ENCODE data around the gene TNPO3. TPM values are rescaled to one million over a fixed set of nuclear protein-coding genes. Genes with fewer than 3 reads are reported as not detected.

The TNPO3 gene
- polyA plus RNA-seq, 1 of the 3 experiments (the other 2 are of a cell fraction), result 27.8 TPM

GRCh38 chr7:128917122-128917521 lies 137.8 kb downstream of the TNPO3 start:
- Histone ChIP-seq H3F3A (replicated peaks; ENCODE audit: insufficient read depth) (no peaks in the 10 kb centered on the region), H2AFZ (ENCODE audit: low read depth) (no peak overlapping the region), H3K9me3 (no peaks in the 10 kb centered on the region), H3K4me2 (no peak overlapping the region), H3K27me3 (ENCODE audit: insufficient read depth) (peaks cover 44% of the 10 kb centered on the region), H3K4me1 (ENCODE audit: control insufficient read depth in 1 of 2, insufficient read depth in 2 of 2, low read depth in 1 of 2, low read length in 1 of 2) (peaks cover 0 to 5% of the 10 kb centered on the region in 2 experiments; a peak in 1 of 4 replicates), H3K9me2 (no peaks in the 10 kb centered on the region), H3K27ac (ENCODE audit: low read depth in 2 of 2, low read length in 1 of 2) (no peak overlapping the region), H3K4me3 (ENCODE audit: low read depth in 2 of 2, low read length in 1 of 2) (no peak overlapping the region), H3K79me2 (ENCODE audit: insufficient read depth) (no peaks in the 10 kb centered on the region), H3K36me3 (replicated peaks in 1 of 2; ENCODE audit: control insufficient read depth in 1 of 2, insufficient read depth in 2 of 2, low read length in 1 of 2) (no peaks in the 10 kb centered on the region), H3K9ac (no peak overlapping the region), H4K20me1 (ENCODE audit: insufficient read depth) (no peaks in the 10 kb centered on the region)
- ChIA-PET CTCF (interaction anchor here (0.8 to 1.7 kb wide), 3 partner anchors 13 to 247 kb away, joined by 4 to 5 read pairs (median 4); no protein-coding TSS in a partner anchor), POLR2A (no interaction called here)
- 67% methylated on average over 1 of the region's 2 CpGs for WGBS (ENCODE audit: low lambda C conversion rate)
- no peak for DNase-seq
- TF ChIP-seq, protein P1, sequence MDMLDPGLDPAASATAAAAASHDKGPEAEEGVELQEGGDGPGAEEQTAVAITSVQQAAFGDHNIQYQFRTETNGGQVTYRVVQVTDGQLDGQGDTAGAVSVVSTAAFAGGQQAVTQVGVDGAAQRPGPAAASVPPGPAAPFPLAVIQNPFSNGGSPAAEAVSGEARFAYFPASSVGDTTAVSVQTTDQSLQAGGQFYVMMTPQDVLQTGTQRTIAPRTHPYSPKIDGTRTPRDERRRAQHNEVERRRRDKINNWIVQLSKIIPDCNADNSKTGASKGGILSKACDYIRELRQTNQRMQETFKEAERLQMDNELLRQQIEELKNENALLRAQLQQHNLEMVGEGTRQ (IDR thresholded peaks at IDR 0.05; ENCODE audit: borderline replicate concordance, low read depth, low read length), result no peak
- TF ChIP-seq ELF1 (IDR thresholded peaks at IDR 0.05) (no peak), MEF2A (IDR thresholded peaks at IDR 0.05; ENCODE audit: borderline replicate concordance, low read depth) (no peak), CHD2 (IDR thresholded peaks at IDR 0.05; ENCODE audit: low read length, partially characterized antibody) (no peak), MXI1 (IDR thresholded peaks at IDR 0.05; ENCODE audit: low read depth, low read length) (no peak), EZH2phosphoT487 (IDR thresholded peaks at IDR 0.05; ENCODE audit: borderline replicate concordance, low read depth) (no peak), TCF12 (IDR thresholded peaks at IDR 0.05) (no peak), PBX3 (IDR thresholded peaks at IDR 0.05) (no peak), GABPA (IDR thresholded peaks at IDR 0.05; ENCODE audit: low read depth) (no peak), TAF1 (IDR thresholded peaks at IDR 0.05; ENCODE audit: borderline replicate concordance, low read depth, low read length) (no peak), IRF3 (IDR thresholded peaks at IDR 0.05; ENCODE audit: low read depth, low read length) (no peak), NFIC (IDR thresholded peaks at IDR 0.05; ENCODE audit: borderline replicate concordance) (no peak), FOSL2 (IDR thresholded peaks at IDR 0.05; ENCODE audit: borderline replicate concordance, low read depth) (no peak)

DNA sequence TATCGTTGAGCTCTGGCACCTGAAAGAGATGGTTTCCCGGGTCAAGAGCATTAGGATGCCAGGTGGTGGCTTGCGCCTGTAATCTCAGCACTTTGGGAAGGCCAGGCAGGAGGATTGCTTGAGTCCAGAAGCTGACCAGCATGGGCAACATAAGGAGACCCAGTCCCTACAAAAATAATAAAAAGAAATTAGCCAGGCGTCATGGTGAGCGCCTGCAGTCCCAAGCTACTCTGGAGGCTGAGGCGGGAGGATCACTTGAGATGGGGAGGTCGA lies 138.3 kb downstream of the TNPO3 start:
- Histone ChIP-seq H3K9ac (no peak overlapping the region), H3K4me1 (ENCODE audit: control insufficient read depth in 1 of 2, insufficient read depth in 2 of 2, low read depth in 1 of 2, low read length in 1 of 2) (peaks cover 0 to 5% of the 10 kb centered on the region in 2 experiments; a peak in 1 of 4 replicates), H3K4me2 (no peak overlapping the region), H3K9me2 (no peaks in the 10 kb centered on the region), H3K79me2 (ENCODE audit: insufficient read depth) (no peaks in the 10 kb centered on the region), H3F3A (replicated peaks; ENCODE audit: insufficient read depth) (no peaks in the 10 kb centered on the region), H3K27me3 (ENCODE audit: insufficient read depth) (peaks cover 40% of the 10 kb centered on the region), H3K36me3 (replicated peaks in 1 of 2; ENCODE audit: control insufficient read depth in 1 of 2, insufficient read depth in 2 of 2, low read length in 1 of 2) (no peaks in the 10 kb centered on the region), H2AFZ (ENCODE audit: low read depth) (no peak overlapping the region), H4K20me1 (ENCODE audit: insufficient read depth) (no peaks in the 10 kb centered on the region), H3K9me3 (no peaks in the 10 kb centered on the region), H3K27ac (ENCODE audit: low read depth in 2 of 2, low read length in 1 of 2) (no peak overlapping the region), H3K4me3 (ENCODE audit: low read depth in 2 of 2, low read length in 1 of 2) (no peak overlapping the region)
- no peak for DNase-seq
- POLR2A ChIA-PET, result no interaction called here
- CTCF ChIA-PET, result interaction anchor here (0.8 to 1.7 kb wide), 3 partner anchors 12 to 247 kb away, joined by 4 to 5 read pairs (median 4); no protein-coding TSS in a partner anchor
- 67% methylated on average over 7 of the region's 7 CpGs for WGBS (ENCODE audit: low lambda C conversion rate)
- TF ChIP-seq TEAD4 (IDR thresholded peaks at IDR 0.05; ENCODE audit: borderline replicate concordance, insufficient read depth), result no peak
- TF ChIP-seq NFIC (IDR thresholded peaks at IDR 0.05; ENCODE audit: borderline replicate concordance), result no peak
- no peak for TF ChIP-seq MAX (IDR thresholded peaks at IDR 0.05; ENCODE audit: low read depth)
- TF ChIP-seq FOSL2 (IDR thresholded peaks at IDR 0.05; ENCODE audit: borderline replicate concordance, low read depth), result no peak
- no peak for TF ChIP-seq MEF2A (IDR thresholded peaks at IDR 0.05; ENCODE audit: borderline replicate concordance, low read depth)
- TF ChIP-seq EP300 (IDR thresholded peaks at IDR 0.05; ENCODE audit: borderline replicate concordance in 1 of 2, low read depth in 1 of 2, low read length in 1 of 2), result no peak
- no peak for TF ChIP-seq SMC3 (IDR thresholded peaks at IDR 0.05; ENCODE audit: low read depth, low read length)
- no peak for TF ChIP-seq SIN3A (IDR thresholded peaks at IDR 0.05; ENCODE audit: borderline replicate concordance, low read depth, low read length)
- TF ChIP-seq TCF12 (IDR thresholded peaks at IDR 0.05), result no peak
- no peak for TF ChIP-seq RXRA (IDR thresholded peaks at IDR 0.05; ENCODE audit: borderline replicate concordance, low read depth)
- no peak for TF ChIP-seq CHD2 (IDR thresholded peaks at IDR 0.05; ENCODE audit: low read length, partially characterized antibody)
- TF ChIP-seq, protein P1 (IDR thresholded peaks at IDR 0.05; ENCODE audit: borderline replicate concordance, low read depth, low read length), result no peak
- TF ChIP-seq FOXJ3 (CRISPR knock-in tag; IDR thresholded peaks at IDR 0.05), result no peak
- TF ChIP-seq NRF1 (IDR thresholded peaks at IDR 0.05; ENCODE audit: low read depth, low read length), result no peak

Measured in SK-N-SH (cell line).